ENCODE measurements around the gene PIK3CG.
"Not testable (repeated sequence)": the region's sequence is repeated elsewhere in the genome, so short reads cannot be mapped to it uniquely, and the experiment has no call there.

Gene PIK3CG

GRCh38 chr7:106916679-106917078 is 51.6 kb downstream of the PIK3CG start:
- H3K4me2 ChIP-seq (ENCODE audit: low read length): peak overlapping the region; percentile 59
- H3K4me1 ChIP-seq (ENCODE audit: low read length): peaks cover 74% of the 10 kb centered on the region
- no peaks in the 10 kb centered on the region for H4K20me1 ChIP-seq (ENCODE audit: insufficient read depth, low read length)
- peak overlapping the region; percentile 75 for H3K9ac ChIP-seq (ENCODE audit: low read length)
- H3K79me2 ChIP-seq (ENCODE audit: low read length): no peaks in the 10 kb centered on the region
- H2AFZ ChIP-seq (ENCODE audit: low read depth, low read length): no peak overlapping the region
- H3K4me3 ChIP-seq (ENCODE audit: low read length): no peak overlapping the region
- TF ChIP-seq CTCF (IDR thresholded peaks at IDR 0.05; ENCODE audit: low read depth, low read length) (no peak), EZH2phosphoT487 (IDR thresholded peaks at IDR 0.05; ENCODE audit: low read depth) (no peak)
- H3K9me3 ChIP-seq (ENCODE audit: insufficient read depth, low read length): no peaks in the 10 kb centered on the region
- H3K27me3 ChIP-seq (ENCODE audit: low read depth, low read length): no peaks in the 10 kb centered on the region
- H3K27ac ChIP-seq (ENCODE audit: low read length): peak overlapping the region; percentile 92
- H3K36me3 ChIP-seq (replicated peaks; ENCODE audit: low read depth, low read length): peaks cover 8% of the 10 kb centered on the region

- H3K36me3 ChIP-seq (replicated peaks; ENCODE audit: low read depth, low read length): peaks cover 8% of the 10 kb centered on the region
- H4K20me1 ChIP-seq (ENCODE audit: insufficient read depth, low read length): no peaks in the 10 kb centered on the region
- no peak overlapping the region for H3K4me3 ChIP-seq (ENCODE audit: low read length)
- no peak overlapping the region for H3K9ac ChIP-seq (ENCODE audit: low read length)
- no peak overlapping the region for H3K27ac ChIP-seq (ENCODE audit: low read length)
- no peaks in the 10 kb centered on the region for H3K27me3 ChIP-seq (ENCODE audit: low read depth, low read length)
- no peaks in the 10 kb centered on the region for H3K79me2 ChIP-seq (ENCODE audit: low read length)
- H2AFZ ChIP-seq (ENCODE audit: low read depth, low read length): no peak overlapping the region
- H3K9me3 ChIP-seq (ENCODE audit: insufficient read depth, low read length): no peaks in the 10 kb centered on the region
- H3K4me1 ChIP-seq (ENCODE audit: low read length): peaks cover 50% of the 10 kb centered on the region
- no peak overlapping the region for H3K4me2 ChIP-seq (ENCODE audit: low read length)
- no peak for TF ChIP-seq EZH2phosphoT487 (IDR thresholded peaks at IDR 0.05; ENCODE audit: low read depth)
- no peak for TF ChIP-seq CTCF (IDR thresholded peaks at IDR 0.05; ENCODE audit: low read depth, low read length)
These were observed 53.9 kb downstream of the PIK3CG start for GRCh38 chr7:106918991-106919390.

- not testable (repeated sequence) for H3K4me3 ChIP-seq (ENCODE audit: low read length); H3K27ac ChIP-seq (ENCODE audit: low read length); H2AFZ ChIP-seq (ENCODE audit: low read depth, low read length); H3K27me3 ChIP-seq (ENCODE audit: low read depth, low read length); H3K9ac ChIP-seq (ENCODE audit: low read length); H3K9me3 ChIP-seq (ENCODE audit: insufficient read depth, low read length); H3K79me2 ChIP-seq (ENCODE audit: low read length); H3K36me3 ChIP-seq (replicated peaks; ENCODE audit: low read depth, low read length); H3K4me2 ChIP-seq (ENCODE audit: low read length); H4K20me1 ChIP-seq (ENCODE audit: insufficient read depth, low read length)
- peaks cover 15% of the 10 kb centered on the region for H3K4me1 ChIP-seq (ENCODE audit: low read length)
These were observed 59.4 kb downstream of the PIK3CG start for GRCh38 chr7:106924468-106924867.

DNA sequence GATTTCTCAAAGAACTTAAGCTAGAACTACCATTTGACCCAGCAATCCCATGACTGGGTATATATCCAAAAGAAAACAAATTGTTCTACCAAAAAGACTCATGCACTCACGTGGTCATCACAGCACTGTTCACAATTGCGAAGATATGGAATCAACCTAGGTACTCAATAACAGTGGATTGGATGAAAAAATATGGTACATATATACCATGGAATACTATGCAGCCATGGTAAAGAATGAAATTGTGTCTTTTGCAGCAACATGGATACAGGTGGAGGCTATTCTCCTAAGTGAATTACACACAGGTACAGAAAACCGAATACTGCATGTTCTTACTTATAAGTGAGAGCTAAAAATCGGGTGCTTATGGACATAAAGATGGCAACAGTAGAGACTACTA is 61.8 kb downstream of the PIK3CG start:
- Histone ChIP-seq H3K4me1 (ENCODE audit: low read length) (peaks cover 30% of the 10 kb centered on the region), H4K20me1 (ENCODE audit: insufficient read depth, low read length) (no peaks in the 10 kb centered on the region), H3K36me3 (replicated peaks; ENCODE audit: low read depth, low read length) (peaks cover 7% of the 10 kb centered on the region), H3K27me3 (ENCODE audit: low read depth, low read length) (no peaks in the 10 kb centered on the region), H3K79me2 (ENCODE audit: low read length) (no peaks in the 10 kb centered on the region), H3K9ac (ENCODE audit: low read length) (no peak overlapping the region), H3K27ac (ENCODE audit: low read length) (0 out of 2 replicates have a peak overlapping the region, but pooled peaks have one; percentile 7), H3K4me3 (ENCODE audit: low read length) (no peak overlapping the region), H3K4me2 (ENCODE audit: low read length) (no peak overlapping the region), H3K9me3 (ENCODE audit: insufficient read depth, low read length) (peaks cover 9% of the 10 kb centered on the region), H2AFZ (ENCODE audit: low read depth, low read length) (no peak overlapping the region)
- TF ChIP-seq EZH2phosphoT487 (IDR thresholded peaks at IDR 0.05; ENCODE audit: low read depth): no peak
- no peak for TF ChIP-seq CTCF (IDR thresholded peaks at IDR 0.05; ENCODE audit: low read depth, low read length)

GRCh38 chr7:106927536-106927935 is 62.5 kb downstream of the PIK3CG start:
- H3K4me1 ChIP-seq (ENCODE audit: low read length): peaks cover 36% of the 10 kb centered on the region
- H3K9ac ChIP-seq (ENCODE audit: low read length): peak overlapping the region; percentile 5; the same call in 1 of the 2 replicates

DNA sequence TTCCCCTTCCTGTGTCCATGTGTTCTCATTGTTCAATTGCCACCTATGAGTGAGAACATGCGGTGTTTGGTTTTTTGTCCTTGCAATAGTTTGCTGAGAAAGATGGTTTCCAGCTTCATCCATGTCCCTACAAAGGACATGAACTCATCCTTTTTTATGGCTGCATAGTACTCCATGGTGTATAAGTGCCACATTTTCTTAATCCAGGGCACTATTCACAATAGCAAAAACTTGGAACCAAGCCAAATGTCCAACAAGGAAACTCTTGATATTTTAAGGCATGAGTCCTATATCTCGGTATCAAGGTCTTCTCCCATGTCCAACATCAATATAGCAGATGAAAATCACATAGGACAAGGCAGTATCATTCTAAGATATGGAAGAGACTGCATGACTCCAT is 64.5 kb downstream of the PIK3CG start:
- H3K9me3 ChIP-seq (ENCODE audit: insufficient read depth, low read length); H3K36me3 ChIP-seq (replicated peaks; ENCODE audit: low read depth, low read length); H2AFZ ChIP-seq (ENCODE audit: low read depth, low read length); H3K4me3 ChIP-seq (ENCODE audit: low read length); H3K9ac ChIP-seq (ENCODE audit: low read length); H4K20me1 ChIP-seq (ENCODE audit: insufficient read depth, low read length); H3K27me3 ChIP-seq (ENCODE audit: low read depth, low read length); H3K4me2 ChIP-seq (ENCODE audit: low read length); H3K27ac ChIP-seq (ENCODE audit: low read length); H3K79me2 ChIP-seq (ENCODE audit: low read length): not testable (repeated sequence)
- H3K4me1 ChIP-seq (ENCODE audit: low read length): peaks cover 48% of the 10 kb centered on the region

More at GRCh38 chr7:106927536-106927935, 62.5 kb downstream of the PIK3CG start:
- no peak overlapping the region; the same call in 1 of the 2 replicates for H2AFZ ChIP-seq (ENCODE audit: low read depth, low read length)
- no peaks in the 10 kb centered on the region for H3K27me3 ChIP-seq (ENCODE audit: low read depth, low read length)
- TF ChIP-seq EZH2phosphoT487 (IDR thresholded peaks at IDR 0.05; ENCODE audit: low read depth) (no peak), CTCF (IDR thresholded peaks at IDR 0.05; ENCODE audit: low read depth, low read length) (no peak)
- no peak overlapping the region for H3K4me2 ChIP-seq (ENCODE audit: low read length)
- H4K20me1 ChIP-seq (ENCODE audit: insufficient read depth, low read length): no peaks in the 10 kb centered on the region
- H3K9me3 ChIP-seq (ENCODE audit: insufficient read depth, low read length): peaks cover 9% of the 10 kb centered on the region
- H3K79me2 ChIP-seq (ENCODE audit: low read length): no peaks in the 10 kb centered on the region
- peak overlapping the region; percentile 7; the same call in 1 of the 2 replicates for H3K27ac ChIP-seq (ENCODE audit: low read length)
- peaks cover 7% of the 10 kb centered on the region for H3K36me3 ChIP-seq (replicated peaks; ENCODE audit: low read depth, low read length)
- no peak overlapping the region for H3K4me3 ChIP-seq (ENCODE audit: low read length)
